NCI-H2196 treated with DMSO at 0.1 percent for 48 hours (cell line): ENCODE measurements around the gene MDP1.
"Not testable (repeated sequence)": the region's sequence is repeated elsewhere in the genome, so short reads cannot be mapped to it uniquely, and the experiment has no call there.

Experiments used
- DNase-seq: peaks from one replicate; lab custom pipeline; 2025; ENCODE audit not compliant: unreplicated experiment; lab: John Stamatoyannopoulos, UW

The MDP1 gene

DNA sequence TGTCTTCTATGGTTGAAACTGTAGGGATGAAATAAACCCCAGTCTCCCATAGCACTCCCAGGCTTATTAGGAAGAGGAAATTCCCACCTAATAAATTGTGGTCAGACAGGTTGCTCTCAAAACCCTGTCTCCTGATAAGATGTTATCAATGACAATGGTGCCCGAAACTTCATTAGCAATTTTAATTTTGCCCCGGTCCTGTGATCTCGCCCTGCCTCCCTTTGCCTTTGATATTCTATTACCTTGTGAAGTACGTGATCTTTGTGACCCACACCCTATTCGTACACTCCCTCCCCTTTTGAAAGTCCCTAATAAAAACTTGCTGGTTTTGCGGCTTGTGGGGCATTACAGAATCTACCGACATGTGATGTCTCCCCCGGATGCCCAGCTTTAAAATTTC lies 13.3 kb downstream of the MDP1 start:
- DNase-seq: not testable (repeated sequence)

DNA sequence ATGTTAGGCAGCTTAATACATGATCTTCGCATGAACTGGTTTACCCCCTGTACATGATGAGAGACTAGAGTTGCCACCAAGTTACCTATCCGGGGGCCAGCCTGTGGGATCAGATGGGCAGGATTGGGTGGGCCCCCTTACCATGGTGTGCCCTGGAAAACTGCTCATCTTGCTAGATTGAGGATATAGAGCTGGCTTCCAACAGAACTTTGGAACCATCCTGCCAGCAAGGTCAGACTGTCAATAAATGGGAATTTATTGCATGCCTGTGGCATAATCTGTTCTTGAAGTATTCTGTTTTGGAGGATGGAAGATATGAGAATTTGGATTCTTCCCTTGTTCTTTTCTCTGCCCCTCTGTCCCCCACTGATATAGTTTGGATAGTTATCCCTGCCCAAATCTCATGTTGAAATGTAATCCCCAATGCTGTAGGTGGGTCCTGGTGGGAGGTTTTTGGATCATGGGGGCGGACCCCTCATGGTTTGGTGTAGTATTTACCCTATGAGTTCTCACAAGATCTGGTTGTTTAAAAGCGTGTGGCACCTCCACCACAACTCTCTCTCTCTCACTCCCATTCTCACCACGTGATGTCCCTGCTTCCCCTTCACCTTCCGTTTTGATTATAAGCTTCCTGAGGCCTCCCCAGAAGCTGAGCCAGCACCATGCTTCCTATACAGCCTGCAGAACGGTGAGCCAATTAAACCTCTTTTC lies 16.9 kb downstream of the MDP1 start:
- no peak for DNase-seq

DNA sequence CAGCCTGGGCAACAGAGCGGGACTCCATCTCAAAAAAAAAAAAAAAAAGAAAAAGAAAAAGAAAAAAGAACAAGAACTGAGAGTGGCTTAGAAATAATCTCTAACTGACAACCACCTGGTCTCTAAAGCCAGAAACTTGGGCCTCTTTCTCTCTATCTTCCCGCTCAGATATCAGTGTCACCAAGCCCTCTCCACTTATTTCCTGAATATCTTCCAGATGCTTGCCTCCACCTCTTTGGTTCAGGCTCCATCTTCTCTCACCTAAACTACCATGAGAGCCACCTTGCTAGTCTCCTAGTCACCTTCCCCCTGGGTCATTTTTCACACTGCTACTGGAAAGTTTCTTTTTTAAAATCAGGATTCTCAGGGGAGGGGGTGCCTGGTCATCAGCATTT lies 18.8 kb downstream of the MDP1 start:
- DNase-seq: no peak

DNA sequence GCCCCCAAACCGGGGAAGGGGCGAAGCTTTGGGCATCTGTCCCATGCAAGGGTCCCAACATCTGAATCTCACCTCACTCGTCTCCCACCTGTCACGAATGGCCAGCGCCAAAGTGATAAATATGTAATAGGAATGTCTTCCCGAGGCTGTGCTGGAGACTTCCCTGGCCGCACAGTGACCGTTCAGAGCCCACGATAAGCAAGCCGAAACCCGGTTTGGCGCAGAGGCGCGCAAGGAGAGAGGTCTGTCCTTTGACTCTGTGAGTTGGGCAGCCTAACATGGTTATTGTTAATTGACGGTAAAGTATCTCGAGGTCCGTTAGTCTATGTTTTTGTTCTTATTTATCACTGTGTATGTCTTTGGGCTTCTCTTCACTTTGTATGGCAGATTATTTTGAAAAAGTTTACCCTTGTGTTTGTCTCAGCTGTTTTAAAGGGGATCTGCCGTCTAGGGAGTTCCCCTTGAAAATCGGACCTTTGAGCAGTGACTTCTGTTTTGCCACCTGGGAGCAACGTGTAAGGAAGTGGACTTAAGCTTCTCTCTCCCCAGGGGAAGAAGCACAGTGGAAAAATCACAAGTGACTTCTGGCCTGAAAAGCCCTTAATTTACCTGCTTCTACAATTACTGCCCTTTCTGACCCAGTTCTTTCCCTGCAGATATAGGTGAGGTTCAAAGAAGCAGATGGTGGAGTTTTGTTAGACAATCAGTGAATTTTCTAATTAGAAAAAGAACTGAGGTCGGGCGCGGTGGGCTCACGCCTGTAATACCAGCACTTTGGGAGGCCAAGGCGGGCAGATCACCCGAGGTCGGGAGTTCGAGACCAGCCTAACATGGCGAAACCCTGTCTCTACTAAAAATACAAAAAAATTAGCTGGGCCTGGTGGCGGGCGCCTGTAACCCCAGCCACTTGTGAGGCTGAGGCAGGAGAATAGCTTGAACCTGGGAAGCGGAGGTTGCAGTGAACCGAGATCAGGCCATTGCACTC lies 19.5 kb downstream of the MDP1 start:
- DNase-seq: no peak

DNA sequence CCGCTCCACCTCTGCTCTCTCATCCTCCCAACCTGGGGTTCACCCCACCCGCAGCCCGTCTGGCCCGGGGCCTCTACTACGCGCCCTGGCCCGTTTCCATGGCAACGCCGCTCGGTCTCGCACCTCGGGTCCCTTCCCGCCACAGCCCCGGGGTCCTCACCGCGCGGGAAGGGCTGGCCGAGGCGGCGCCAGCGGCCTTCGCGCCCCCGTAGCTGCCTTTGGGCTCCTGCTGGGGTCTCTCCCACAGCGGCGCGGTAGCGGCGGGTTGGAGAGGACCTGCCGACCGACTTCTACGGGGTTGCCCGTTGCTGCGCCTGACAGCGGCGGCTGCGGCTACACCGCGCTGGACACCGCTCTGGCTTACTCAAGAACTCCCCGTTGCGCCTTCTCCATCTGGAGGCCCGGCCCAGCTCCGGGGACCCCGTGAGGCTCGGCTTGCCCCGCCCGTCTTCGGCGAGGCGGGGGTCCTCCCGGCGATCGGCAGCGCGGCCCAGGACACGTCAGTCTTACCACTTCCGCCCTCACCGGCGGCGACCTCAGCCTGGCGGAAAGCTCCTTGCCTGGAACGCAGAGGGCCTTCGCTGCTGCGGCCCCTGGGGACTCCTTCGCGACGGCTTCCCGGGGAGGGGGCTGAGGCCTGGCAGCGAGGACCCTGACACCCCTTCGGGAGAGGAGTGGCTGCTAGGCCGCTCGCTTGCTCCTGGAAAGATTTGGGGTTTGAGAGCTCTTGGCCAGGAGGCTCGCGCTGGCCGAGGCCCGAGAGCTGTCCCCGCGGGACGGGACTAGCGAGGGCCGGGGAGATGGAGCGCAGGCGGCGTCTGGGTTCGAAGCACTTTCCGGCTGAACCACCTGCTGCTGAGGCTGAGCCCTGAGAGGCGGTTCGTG lies 20.4 kb downstream of the MDP1 start, which contains the start of gene TM9SF1:
Gene TM9SF1, minus strand, starts transcription at position 256 of the 885 bp plus-strand sequence. CDS start 422 bp downstream, outside the sequence.
- DNase-seq: peak; percentile 53

DNA sequence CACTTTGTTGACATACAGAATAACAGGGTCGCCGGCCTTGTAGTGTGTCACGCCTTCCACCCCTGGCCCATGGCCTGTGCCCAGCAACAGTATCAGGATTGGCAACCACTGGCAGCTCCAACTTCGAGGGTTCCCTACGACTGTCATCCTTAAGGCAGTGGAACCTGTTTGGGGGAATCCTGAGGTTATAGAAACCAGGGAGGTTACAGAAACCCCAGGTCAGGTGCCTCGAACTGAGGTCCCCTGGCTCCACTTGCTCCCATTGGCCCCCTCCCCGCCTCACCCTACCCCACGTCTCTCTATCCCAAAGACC lies 21.0 kb downstream of the MDP1 start:
- no peak for DNase-seq

DNA sequence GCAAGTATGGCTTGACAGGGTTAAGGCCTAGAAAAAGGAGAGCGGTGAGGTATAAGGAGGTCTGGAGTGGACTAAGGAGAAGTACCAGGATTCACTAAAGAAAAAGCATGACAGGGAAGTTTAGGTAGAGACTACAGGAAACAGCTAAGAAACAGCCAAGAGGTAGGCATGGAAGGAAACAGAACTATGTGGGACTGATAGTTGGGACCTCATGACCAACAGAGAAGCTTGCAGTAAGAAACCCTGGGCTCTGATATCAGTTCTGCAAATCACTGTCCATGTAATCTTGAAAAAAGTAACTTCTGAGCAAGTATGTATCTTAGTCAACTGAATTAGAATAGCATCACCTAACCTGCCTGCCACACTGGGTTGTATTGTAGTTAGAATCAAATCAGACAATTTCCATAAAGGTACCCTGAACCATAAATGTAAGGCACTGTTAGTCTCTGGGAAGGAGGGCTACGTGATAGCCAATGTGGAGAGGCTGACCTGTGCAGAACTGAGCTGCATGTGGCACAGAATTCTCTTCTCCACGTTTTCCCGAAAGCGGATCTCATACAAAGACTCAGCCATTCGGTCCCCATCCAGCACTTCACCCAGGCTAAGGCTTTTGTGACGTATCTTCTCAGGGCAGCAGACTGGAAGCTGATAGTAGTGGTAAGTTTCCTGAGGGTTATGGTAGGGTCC lies 21.5 kb downstream of the MDP1 start:
- DNase-seq: no peak

DNA sequence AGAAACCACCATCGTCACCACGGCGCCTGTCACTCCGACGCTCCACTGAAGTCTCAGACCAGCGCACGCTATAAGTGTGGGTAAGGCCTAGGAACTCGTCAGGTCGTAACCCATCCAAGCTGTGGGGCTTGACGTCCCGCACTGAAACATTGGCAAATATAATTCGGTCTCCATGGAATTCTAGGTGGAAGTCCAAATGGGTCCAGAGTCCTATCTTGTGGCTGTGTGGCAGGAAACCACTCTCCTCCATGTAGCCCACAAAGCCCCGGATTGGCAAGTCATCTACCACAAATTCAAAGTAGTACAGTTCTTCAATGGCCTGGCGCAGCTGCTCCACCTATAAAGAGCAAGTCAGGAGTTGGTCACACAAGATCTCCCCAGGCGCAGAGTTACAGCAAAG lies 22.9 kb downstream of the MDP1 start:
- no peak for DNase-seq

DNA sequence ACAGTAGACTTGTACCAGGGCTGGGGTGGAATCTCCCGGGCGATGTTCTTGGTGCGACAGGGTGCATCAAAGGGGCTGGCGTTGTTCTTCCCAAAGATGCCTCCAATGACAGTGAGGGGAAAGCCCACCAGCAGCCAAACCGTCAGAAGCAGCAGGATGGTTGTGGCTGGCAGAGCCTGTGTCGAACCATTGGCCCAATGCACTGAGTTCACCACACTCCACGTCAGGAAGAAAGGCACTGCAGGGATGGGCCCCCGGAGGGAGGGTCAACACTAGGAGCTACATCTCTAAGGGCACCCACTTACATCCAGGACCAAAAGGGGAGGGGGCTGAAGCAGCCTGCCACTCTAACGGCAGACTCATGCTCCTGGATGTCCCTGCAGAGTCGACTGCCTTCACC lies 25.4 kb downstream of the MDP1 start:
- no peak for DNase-seq

DNA sequence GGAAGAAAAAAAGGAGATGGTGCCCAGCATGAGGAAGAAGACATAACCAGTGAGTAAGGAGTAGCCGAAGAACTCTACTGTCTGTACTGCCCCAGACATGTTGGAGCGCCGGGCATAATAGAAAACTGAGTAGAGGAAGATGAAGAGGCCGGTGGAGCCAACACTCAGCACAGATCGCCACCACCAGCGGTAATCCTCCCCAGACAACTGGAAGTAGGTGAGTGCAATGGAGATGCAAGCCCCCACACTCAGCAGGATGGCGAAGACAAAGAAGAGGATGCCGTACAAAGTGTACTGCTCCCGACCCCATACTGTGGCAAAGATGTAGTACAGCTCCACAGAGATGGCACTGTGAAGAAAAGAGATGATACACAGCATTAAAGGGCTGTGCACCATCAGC lies 26.4 kb downstream of the MDP1 start:
- no peak for DNase-seq

DNA sequence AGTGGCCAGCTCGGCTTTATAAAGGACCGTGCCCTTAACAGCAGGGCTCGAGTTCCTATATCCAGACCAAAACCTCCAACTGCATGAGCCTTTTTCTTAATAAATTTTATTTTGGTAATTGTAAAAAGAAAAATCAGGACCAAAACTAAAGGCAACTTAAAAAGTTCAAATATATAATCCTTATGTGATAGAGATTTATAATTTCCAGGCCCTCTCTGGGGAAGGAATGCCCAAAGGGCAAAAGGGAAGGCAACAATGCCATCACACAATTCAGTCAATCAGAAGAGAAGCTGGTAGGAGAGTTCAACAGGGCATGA lies 26.8 kb downstream of the MDP1 start:
- DNase-seq: no peak

DNA sequence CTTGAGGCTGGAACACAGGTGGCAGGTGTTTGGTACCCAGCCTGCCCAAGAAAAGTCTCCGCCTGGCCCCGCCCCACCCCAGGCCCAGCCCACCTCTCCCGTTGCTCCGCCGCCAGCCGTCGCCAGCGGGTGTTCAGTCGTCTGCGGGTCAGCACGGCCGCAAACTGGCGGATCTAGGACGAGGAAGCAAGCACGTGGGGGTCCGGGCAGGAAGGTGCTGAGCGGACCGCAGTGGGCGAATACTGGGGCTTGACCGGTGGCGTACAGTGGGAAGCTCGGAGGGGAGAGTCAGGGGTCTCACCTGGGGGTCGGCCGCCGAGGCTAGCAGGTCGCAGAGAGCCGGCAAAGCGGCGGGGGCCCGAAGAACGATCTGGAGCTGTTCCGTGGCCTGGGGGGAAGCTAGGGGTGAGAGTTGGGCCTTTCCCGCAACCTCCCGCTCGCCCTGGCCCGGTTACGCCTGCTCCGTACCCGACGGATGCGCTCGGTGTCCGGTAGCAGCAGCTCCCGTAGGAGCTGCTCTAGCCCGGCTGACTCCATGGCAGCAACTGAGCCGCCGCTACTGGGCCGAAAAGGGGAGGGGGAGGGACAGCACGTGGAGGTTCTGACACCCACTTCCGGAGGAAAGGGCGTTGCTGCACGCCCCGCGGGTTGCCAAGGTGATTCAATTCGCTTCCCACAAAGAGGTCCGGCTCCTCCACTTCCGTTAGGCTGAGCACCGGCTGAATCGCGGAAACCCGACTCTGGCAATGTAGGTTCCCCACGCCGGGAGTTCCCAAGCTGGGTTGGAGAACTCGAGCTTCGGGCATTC lies 27.4 kb downstream of the MDP1 start, which contains the start of gene IPO4:
Gene IPO4, minus strand, starts transcription at position 566 of the 808 bp plus-strand sequence. Its CDS starts 29 bp downstream, at position 537.
- DNase-seq: peak; percentile 98

DNA sequence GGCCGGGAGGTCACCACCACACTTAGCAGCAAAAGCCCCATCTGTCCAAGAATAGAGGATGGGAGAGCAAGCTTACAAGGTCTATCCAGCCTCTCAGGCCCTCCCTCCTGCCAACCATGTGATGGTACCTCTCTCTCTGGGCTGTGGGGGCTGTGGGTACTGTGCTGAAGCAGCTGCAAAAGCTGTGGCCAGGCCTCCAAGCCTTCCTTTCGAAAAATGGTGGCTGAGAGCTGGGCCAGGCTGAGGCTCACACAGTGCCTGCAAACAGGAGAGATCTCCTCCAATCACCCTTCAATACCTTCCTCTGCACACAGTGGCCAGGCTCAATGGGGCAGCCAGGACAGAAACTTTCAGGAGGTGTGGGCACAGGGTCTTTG lies 28.3 kb downstream of the MDP1 start:
- no peak for DNase-seq

DNA sequence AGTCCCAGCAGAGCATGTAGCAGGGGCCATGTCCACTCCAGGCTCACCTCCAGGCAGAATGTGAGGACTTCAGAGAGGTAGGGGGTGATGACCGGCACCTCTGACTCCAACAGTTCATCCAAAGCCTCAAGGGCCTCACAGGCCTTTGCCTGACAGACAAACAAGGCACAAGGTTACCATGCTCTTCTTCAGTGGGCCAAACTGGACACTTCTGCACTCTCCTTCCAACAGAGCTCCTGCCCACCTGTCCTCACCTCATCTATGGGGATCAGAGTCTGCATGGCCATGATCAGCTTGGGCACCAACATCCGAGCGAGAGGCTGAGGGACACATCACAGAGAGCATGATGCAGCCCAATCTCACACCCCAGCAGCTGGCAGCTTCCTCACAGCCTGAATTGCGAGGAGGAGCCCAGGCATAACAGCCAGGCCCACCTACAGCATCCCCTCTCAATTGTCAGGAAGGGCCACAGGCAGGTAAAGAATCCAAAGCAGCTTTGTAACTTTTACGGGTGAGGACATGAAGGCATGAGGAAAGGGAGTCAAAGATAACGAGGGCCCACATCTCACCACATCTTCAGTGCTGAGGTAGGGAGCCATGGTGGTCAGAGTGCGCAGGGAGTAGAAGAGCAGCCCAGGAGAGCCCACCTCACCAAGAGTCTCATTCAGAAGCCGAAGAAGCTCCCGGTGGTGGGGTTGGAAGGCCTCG lies 28.9 kb downstream of the MDP1 start:
- no peak for DNase-seq

DNA sequence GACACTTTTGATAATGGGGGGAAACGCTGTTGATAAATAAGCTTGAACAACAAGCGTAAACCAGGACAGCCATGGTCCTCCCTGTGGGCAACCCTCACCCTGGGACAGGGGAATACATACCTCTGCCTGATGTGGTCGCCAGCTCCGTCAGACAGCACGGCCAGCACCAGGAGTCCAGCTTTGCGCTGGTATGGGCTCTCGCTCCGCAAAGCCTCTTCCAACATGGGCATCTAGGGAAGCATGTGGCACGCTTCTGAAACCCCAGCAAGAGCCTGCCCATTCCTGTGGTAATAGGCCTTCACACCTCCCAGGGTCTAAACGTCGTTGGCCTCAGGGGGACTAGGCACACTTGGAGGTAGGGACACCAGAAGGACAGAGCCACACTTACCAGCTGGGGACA lies 30.1 kb downstream of the MDP1 start:
- no peak for DNase-seq

DNA sequence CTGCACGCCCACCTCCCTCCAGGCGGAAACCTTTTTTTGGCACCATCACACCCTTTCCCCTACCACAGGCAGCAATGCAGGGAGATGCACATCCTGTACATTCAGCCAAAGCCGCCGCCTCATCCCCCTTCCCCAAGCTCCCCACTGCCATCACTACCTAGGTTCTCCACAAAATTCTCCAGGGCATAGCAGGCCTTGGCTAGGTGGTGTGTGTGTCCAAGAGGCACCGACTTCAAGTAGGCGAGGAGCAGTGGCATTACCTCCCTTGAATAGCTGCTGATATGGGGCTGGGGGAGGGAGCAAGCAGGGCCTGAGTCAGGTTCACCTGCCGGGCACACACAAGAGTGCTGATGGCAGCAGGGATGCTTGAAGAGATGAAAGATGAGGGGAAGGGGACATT lies 30.8 kb downstream of the MDP1 start:
- DNase-seq: no peak

DNA sequence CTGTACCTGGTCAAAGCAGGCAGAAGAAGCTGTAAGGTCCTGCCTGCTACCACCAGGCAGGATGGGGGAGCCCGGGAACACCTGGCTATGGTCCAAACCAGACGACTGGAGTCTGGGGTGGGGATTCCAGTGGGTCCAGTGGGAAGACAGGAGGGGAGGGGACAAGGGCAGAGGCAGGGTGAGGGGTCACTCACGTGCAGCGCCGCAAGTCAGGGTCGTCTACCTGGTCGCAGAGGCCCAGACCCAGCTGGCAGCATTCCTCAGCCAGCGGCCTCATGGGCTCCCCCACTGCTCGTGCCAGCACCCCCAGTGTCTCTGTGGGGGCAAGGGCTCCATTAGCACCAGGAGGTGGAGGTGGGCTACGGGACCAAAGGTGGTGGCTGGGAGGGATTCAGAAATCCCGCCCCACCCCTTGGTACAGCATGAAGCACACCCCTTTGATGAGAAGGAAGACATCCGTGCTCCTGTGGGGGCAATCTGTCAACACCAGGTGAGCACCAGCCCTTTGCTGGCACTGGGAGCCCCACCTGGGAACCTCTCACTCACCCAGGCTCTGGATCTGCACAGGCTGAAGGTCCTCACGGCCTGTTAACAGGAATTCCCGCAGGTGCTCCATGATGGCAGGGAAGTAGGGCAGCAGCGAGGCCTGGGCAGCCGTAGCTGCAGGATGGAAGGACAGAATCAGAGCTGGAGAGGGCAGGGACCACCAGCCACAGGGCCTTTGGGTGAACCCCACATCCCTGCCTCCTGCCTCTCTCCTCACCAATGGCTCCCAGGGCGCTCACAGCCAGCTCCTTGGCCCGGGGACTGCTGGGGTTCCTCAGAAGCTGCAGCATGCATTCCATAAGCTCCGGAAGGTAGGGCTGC lies 31.5 kb downstream of the MDP1 start:
- no peak for DNase-seq

DNA sequence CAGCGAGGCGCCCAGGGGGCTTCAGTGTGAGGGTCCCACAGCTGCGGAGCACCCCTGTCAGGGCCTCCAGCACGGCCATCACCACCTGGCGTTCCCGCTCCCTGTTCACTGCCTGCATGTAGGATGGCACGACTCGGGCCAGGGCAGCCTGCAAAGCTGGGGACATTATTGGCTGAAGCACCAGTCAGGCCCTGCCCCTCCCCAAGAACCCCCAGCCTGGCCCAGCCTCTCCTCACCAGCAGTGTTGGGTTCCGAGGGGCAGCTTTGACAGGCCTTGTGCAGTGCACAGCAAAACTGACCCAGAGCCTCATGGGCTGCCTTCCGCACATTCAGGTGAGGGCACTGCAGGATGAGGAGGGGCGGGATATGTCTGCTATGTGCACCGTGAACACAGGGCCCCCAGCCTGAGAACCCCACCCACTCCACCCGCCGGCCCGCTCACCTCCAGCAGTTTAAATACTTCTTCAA lies 32.8 kb downstream of the MDP1 start:
- no peak for DNase-seq
